Neural progenitor cell (in vitro differentiated cells): Measurements from ENCODE around the gene JOSD2. TPM values are rescaled to one million over a fixed set of nuclear protein-coding genes. Genes with fewer than 3 reads are reported as not detected.

ENCODE experiments used
- DNase-seq: peaks from one replicate; pipeline ENCODE4 v3.0.0-alpha.2; 2016; ENCODE audit warnings: low spot score
- H2AFZ ChIP-seq: fragments of 200-600 bp; sonication (generic); replicated peaks from 2 replicates; pipeline ENCODE4 v1.6.1; 2016; ENCODE audit warnings: antibody characterized with exemption
- H3F3A ChIP-seq: fragments of 200-600 bp; sonication (generic); 2 replicates; pipeline ENCODE4 v1.6.1; 2016; ENCODE audit warnings: antibody characterized with exemption, low read depth
- H3K27ac ChIP-seq: fragments of 200-600 bp; sonication (generic); 2 replicates; pipeline ENCODE4 v1.5.1; 2016; ENCODE audit warnings: mild to moderate bottlenecking
- H3K27me3 ChIP-seq: fragments of 200-600 bp; sonication (generic); 2 replicates; pipeline ENCODE4 v1.6.1; 2016; ENCODE audit warnings: mild to moderate bottlenecking, moderate library complexity
- H3K36me3 ChIP-seq: fragments of 200-600 bp; sonication (generic); 2 replicates; pipeline ENCODE4 v1.5.1; 2016
- H3K4me1 ChIP-seq: fragments of 200-600 bp; sonication (generic); 2 replicates; pipeline ENCODE4 v1.6.1; 2016; ENCODE audit warnings: mixed run types
- H3K4me2 ChIP-seq: fragments of 200-600 bp; sonication (generic); 2 replicates; pipeline ENCODE4 v1.6.1; 2016
- H3K4me3 ChIP-seq: fragments of 200-600 bp; sonication (generic); 2 replicates; pipeline ENCODE4 v1.5.1; 2016
- H3K79me2 ChIP-seq: fragments of 200-600 bp; sonication (generic); 2 replicates; pipeline ENCODE4 v1.6.1; 2016; ENCODE audit warnings: low read depth
- H3K9ac ChIP-seq: fragments of 200-600 bp; sonication (generic); 2 replicates; pipeline ENCODE4 v1.6.1; 2016
- H3K9me3 ChIP-seq: fragments of 200-600 bp; sonication (generic); 2 replicates; pipeline ENCODE4 v1.5.1; 2016; ENCODE audit warnings: low read depth
- H4K20me1 ChIP-seq: fragments of 200-600 bp; sonication (generic); 2 replicates; pipeline ENCODE4 v1.6.1; 2016; ENCODE audit warnings: low read depth
- H3K27ac Mint-ChIP-seq: 3 replicates; pipeline ENCODE4 v1.8.0; 2021; ENCODE audit warnings: mixed read lengths
- H3K27me3 Mint-ChIP-seq: 2 replicates; pipeline ENCODE4 v1.8.0; 2022; ENCODE audit warnings: low read depth, mild to moderate bottlenecking, inconsistent platforms, moderate library complexity, mixed read lengths; ENCODE audit not compliant: insufficient read depth
- H3K36me3 Mint-ChIP-seq: 3 replicates; pipeline ENCODE4 v1.8.0; 2021; ENCODE audit warnings: mixed read lengths
- H3K4me1 Mint-ChIP-seq: 3 replicates; pipeline ENCODE4 v1.8.0; 2021; ENCODE audit warnings: mixed read lengths
- H3K4me3 Mint-ChIP-seq: 3 replicates; pipeline ENCODE4 v1.8.0; 2021; ENCODE audit warnings: mild to moderate bottlenecking, moderate library complexity, mixed read lengths
- H3K9me3 Mint-ChIP-seq: 3 replicates; pipeline ENCODE4 v1.8.0; 2020; ENCODE audit warnings: mixed read lengths
- EZH2 ChIP-seq: fragments of 200-600 bp; sonication (generic); IDR thresholded peaks from 2 replicates; pipeline ENCODE4 v1.6.1; 2017; ENCODE audit warnings: antibody characterized with exemption, mild to moderate bottlenecking, moderate library complexity
- EZH2phosphoT487 ChIP-seq: fragments of 200-600 bp; sonication (generic); IDR thresholded peaks from 2 replicates; pipeline ENCODE4 v1.6.1; 2017; ENCODE audit warnings: antibody characterized with exemption
- total RNA-seq: library from RNA; depleted of rRNA; stranded (reverse); fragments of >200 nt; gene quantifications from 2 replicates; pipeline ENCODE4 v1.2.3, GENCODE V29; 2015; ENCODE audit warnings: low replicate concordance
- TF ChIP-seq, protein P1 (sequence below): fragments of 200-600 bp; sonication (generic); IDR thresholded peaks from 2 replicates; pipeline ENCODE4 v1.5.1; 2017; ENCODE audit warnings: antibody characterized with exemption, mild to moderate bottlenecking

Gene JOSD2
- total RNA-seq, 1 donor from 2014 or later, result 1.7 TPM

- no peak overlapping the region for H3K4me2 ChIP-seq
- no peaks in the 10 kb centered on the region for H3K4me1 ChIP-seq
- Mint-ChIP-seq H3K4me1 (peaks cover 68% of the 10 kb centered on the region), H3K27me3 (peaks cover 5% of the 10 kb centered on the region), H3K9me3 (no peaks in the 10 kb centered on the region), H3K27ac (no peak overlapping the region), H3K4me3 (no peak overlapping the region), H3K36me3 (peaks cover 2% of the 10 kb centered on the region)
- no peak overlapping the region for H3K4me3 ChIP-seq
- no peaks in the 10 kb centered on the region for H3K36me3 ChIP-seq
- no peak overlapping the region for H3K9ac ChIP-seq
- H3K79me2 ChIP-seq, result peaks cover 9% of the 10 kb centered on the region
- H3K9me3 ChIP-seq, result no peaks in the 10 kb centered on the region
- peaks cover 9% of the 10 kb centered on the region for H3F3A ChIP-seq
- H2AFZ ChIP-seq, result no peak overlapping the region
- peaks cover 76% of the 10 kb centered on the region for H4K20me1 ChIP-seq
- TF ChIP-seq EZH2phosphoT487, result no peak
- TF ChIP-seq EZH2, result no peak
- TF ChIP-seq, protein P1, sequence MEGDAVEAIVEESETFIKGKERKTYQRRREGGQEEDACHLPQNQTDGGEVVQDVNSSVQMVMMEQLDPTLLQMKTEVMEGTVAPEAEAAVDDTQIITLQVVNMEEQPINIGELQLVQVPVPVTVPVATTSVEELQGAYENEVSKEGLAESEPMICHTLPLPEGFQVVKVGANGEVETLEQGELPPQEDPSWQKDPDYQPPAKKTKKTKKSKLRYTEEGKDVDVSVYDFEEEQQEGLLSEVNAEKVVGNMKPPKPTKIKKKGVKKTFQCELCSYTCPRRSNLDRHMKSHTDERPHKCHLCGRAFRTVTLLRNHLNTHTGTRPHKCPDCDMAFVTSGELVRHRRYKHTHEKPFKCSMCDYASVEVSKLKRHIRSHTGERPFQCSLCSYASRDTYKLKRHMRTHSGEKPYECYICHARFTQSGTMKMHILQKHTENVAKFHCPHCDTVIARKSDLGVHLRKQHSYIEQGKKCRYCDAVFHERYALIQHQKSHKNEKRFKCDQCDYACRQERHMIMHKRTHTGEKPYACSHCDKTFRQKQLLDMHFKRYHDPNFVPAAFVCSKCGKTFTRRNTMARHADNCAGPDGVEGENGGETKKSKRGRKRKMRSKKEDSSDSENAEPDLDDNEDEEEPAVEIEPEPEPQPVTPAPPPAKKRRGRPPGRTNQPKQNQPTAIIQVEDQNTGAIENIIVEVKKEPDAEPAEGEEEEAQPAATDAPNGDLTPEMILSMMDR, result no peak
- no peak for DNase-seq
- H3K27me3 ChIP-seq, result peaks cover 87% of the 10 kb centered on the region
- no peak overlapping the region for H3K27ac ChIP-seq
Observed at GRCh38 chr19:50558039-50558438, 47.0 kb upstream of the JOSD2 start.

DNA sequence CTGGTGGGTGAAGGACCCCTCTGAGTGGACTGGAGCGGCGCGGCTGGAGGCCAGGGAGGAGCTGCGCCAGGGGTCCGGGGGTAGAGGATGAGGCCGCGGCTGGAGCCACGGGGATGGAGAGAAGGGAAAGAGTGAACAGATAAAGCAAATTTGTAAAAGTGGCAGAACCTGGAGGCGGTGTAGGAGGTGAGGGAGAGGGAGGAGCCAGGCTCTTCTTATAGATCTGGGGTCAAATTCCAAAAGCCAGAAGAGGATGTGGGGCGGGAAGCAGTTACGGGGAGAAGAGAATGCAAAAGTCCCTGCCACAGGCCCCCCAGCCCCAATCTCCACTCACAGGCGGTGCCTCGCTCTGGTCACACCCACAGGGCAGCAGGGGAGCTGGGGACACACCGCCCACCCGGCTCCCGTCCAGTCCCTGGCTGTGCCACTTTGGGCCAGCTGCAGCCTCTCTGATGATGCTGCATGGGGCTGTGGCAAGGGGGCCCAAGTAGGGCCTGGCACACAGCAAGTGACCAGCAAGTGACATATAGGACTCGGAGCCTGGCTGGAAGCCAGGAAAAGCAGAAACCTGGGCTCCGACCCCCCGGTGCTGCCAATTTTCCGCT lies 46.1 kb upstream of the JOSD2 start:
- no peaks in the 10 kb centered on the region for H3K9me3 ChIP-seq
- Mint-ChIP-seq H3K36me3 (peaks cover 2% of the 10 kb centered on the region), H3K27me3 (peaks cover 5% of the 10 kb centered on the region), H3K27ac (no peak overlapping the region), H3K4me3 (peak overlapping the region; percentile 83), H3K4me1 (peaks cover 67% of the 10 kb centered on the region), H3K9me3 (no peaks in the 10 kb centered on the region)
- H3K4me2 ChIP-seq, result peak overlapping the region; percentile 80
- no peak overlapping the region for H3K9ac ChIP-seq
- peak overlapping the region; percentile 53 for H3K4me3 ChIP-seq
- peaks cover 6% of the 10 kb centered on the region for H3K79me2 ChIP-seq
- peaks cover 14% of the 10 kb centered on the region for H3F3A ChIP-seq
- H3K27me3 ChIP-seq, result peaks cover 88% of the 10 kb centered on the region
- peaks cover 69% of the 10 kb centered on the region for H4K20me1 ChIP-seq
- no peaks in the 10 kb centered on the region for H3K4me1 ChIP-seq
- TF ChIP-seq EZH2 (peak; percentile 25), EZH2phosphoT487 (no peak)
- TF ChIP-seq, protein P1, result no peak
- H2AFZ ChIP-seq, result peak overlapping the region; percentile 14
- peak; percentile 46 for DNase-seq
- H3K36me3 ChIP-seq, result no peaks in the 10 kb centered on the region
- H3K27ac ChIP-seq, result no peak overlapping the region

DNA sequence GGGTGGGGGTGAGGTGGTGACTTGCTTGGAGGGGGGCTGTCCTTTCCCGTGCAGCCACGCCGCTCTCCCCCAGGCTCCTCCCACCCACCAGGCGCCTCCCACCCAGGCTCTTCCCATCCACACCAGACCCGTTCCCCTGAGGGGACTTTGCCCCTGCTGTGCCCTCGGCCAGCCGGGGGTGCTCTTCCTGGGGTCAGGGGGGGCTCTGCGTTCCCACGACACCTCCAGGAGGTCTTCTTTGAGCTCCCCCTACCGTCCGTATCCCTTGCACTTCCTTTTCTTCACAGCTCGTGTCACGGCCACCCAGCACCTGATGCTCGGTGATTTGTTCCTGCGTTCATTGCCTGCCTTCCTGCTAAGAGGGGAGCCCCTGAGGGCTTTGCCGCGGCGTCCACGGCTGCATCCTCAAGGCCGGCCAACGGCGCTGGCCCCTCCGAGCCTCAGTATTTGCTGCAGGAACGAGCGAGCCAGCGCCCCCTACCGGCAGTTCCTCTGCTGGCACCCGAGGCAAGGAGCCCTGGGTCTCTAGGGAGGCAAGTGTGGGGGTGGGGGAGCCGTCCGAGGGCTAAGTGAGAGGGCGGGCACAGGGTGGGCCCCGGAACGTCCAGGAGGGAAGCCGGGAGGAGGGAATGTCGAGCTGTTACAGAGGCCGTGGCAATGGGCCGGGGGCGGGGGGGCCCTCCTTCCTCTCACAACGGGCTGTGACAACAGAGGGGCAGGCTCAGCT lies 45.5 kb upstream of the JOSD2 start:
- H3K27me3 ChIP-seq, result peaks cover 88% of the 10 kb centered on the region
- peaks cover 70% of the 10 kb centered on the region for H3K4me1 Mint-ChIP-seq
- peaks cover 66% of the 10 kb centered on the region for H4K20me1 ChIP-seq
- peak overlapping the region; percentile 98 for H3K27ac Mint-ChIP-seq
- H3F3A ChIP-seq, result peaks cover 14% of the 10 kb centered on the region
- H3K9ac ChIP-seq, result no peak overlapping the region
- H3K4me3 Mint-ChIP-seq, result peak overlapping the region; percentile 83
- H3K27ac ChIP-seq, result no peak overlapping the region
- H3K36me3 Mint-ChIP-seq, result peaks cover 2% of the 10 kb centered on the region
- DNase-seq, result peak; percentile 95
- no peaks in the 10 kb centered on the region for H3K36me3 ChIP-seq
- peak overlapping the region; percentile 60 for H2AFZ ChIP-seq
- H3K4me3 ChIP-seq, result peak overlapping the region; percentile 53
- H3K4me2 ChIP-seq, result peak overlapping the region; percentile 80
- TF ChIP-seq, protein P1, result peak; percentile 98
- TF ChIP-seq EZH2phosphoT487, result no peak
- no peaks in the 10 kb centered on the region for H3K9me3 ChIP-seq
- H3K27me3 Mint-ChIP-seq, result peaks cover 5% of the 10 kb centered on the region
- H3K4me1 ChIP-seq, result no peaks in the 10 kb centered on the region
- no peaks in the 10 kb centered on the region for H3K9me3 Mint-ChIP-seq
- peaks cover 4% of the 10 kb centered on the region for H3K79me2 ChIP-seq
